Choroid plexus epithelial cell (primary cell): ENCODE data around the gene NAB1.

ENCODE experiments used
- DNase-seq: peaks from one replicate; pipeline ENCODE4 v3.0.0-alpha.2; 2010; ENCODE audit warnings: low read depth
- H3K4me3 ChIP-seq: 2 replicates; pipeline ENCODE4 v1.5.1; 2011; ENCODE audit warnings: low read depth, mild to moderate bottlenecking, control low read depth, low read length, moderate library complexity
- TF ChIP-seq, protein P1 (sequence below): conservative IDR thresholded peaks from 2 replicates; pipeline ENCODE4 v1.5.1; 2011; ENCODE audit warnings: low read depth, mild to moderate bottlenecking, control low read depth, inconsistent platforms, low read length, moderate library complexity

NAB1 gene, protein sequence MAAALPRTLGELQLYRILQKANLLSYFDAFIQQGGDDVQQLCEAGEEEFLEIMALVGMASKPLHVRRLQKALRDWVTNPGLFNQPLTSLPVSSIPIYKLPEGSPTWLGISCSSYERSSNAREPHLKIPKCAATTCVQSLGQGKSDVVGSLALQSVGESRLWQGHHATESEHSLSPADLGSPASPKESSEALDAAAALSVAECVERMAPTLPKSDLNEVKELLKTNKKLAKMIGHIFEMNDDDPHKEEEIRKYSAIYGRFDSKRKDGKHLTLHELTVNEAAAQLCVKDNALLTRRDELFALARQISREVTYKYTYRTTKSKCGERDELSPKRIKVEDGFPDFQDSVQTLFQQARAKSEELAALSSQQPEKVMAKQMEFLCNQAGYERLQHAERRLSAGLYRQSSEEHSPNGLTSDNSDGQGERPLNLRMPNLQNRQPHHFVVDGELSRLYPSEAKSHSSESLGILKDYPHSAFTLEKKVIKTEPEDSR

DNA sequence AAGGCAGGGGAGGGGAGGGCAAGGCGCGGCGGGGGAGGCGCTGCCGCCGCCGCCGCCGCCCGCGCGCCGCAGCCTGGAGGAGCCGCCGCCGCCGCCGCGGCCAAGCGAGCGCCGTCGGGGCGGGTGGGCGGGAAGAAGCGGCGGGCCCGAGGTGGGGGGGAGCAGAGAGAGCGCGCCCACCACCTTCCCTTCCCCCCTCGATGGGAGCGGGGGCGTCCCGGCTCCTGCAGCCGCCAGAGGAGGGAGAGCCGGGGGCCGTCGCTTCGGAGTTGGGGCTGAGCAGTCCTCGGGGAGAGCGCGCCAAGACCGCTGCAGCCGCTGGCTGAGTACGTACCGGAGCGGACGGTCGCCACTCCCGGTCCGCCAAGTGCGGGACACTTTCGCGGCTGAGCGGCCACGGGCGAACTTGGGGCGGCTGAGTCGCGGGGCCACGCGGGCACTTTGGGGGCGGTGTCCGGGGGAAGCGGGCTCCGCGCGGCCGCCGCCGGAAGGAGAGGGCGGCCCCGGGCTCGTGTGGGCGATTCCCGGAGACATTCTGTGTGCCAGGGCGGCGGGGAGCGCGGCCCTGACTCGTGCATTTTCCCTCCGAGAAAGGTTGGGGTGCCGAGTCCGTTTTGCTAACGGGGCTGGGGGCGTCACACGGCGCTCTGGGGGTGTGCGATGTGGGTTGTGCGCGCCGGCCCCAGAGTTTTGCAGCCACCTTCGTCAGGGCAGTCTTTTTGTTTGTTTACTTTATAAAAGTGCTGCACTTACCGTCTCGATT lies at the start of gene NAB1:
Gene NAB1 (plus strand): TSS at position 49 of the 763 bp plus-strand sequence. CDS start 10,094 bp downstream, outside the sequence.
- peak within 1 kb of the TSS; percentile 88 for H3K4me3 ChIP-seq
- TF ChIP-seq, protein P1, sequence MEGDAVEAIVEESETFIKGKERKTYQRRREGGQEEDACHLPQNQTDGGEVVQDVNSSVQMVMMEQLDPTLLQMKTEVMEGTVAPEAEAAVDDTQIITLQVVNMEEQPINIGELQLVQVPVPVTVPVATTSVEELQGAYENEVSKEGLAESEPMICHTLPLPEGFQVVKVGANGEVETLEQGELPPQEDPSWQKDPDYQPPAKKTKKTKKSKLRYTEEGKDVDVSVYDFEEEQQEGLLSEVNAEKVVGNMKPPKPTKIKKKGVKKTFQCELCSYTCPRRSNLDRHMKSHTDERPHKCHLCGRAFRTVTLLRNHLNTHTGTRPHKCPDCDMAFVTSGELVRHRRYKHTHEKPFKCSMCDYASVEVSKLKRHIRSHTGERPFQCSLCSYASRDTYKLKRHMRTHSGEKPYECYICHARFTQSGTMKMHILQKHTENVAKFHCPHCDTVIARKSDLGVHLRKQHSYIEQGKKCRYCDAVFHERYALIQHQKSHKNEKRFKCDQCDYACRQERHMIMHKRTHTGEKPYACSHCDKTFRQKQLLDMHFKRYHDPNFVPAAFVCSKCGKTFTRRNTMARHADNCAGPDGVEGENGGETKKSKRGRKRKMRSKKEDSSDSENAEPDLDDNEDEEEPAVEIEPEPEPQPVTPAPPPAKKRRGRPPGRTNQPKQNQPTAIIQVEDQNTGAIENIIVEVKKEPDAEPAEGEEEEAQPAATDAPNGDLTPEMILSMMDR, result no peak
- no peak for DNase-seq

DNA sequence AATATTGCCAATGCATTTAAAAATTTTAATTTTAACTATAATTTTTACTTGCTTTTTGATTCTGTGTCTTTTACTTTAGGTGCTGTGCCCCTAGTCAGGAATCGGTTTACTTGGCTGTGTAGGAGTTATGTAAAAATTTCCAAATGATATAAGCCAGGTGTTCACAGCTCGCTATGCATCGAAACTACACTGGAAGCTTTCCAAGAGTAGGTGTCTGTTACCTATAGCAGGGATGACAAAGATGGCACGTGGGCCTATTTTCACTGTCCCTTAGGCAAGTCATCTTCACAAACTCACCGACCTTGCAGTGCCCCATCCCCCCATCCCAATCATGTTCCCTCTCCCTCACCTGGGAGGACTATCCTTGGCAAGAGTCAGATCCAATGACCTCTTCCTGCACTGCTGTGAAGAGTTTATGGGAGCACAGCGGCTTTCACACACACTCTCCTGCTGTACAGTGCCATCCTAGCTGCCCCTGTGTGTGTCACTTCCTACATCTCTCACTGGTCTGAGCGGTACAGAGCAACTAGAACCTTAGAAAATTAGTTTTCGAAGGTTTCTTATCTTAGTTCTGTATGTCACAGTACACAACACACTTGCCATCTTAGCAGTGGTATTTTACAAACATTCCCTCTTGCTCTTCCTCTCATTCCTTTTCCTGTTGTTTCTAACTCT lies 49.2 kb upstream of the NAB1 start:
- H3K4me3 ChIP-seq, result no peak overlapping the region
- no peak for DNase-seq
- TF ChIP-seq, protein P1, result no peak

DNA sequence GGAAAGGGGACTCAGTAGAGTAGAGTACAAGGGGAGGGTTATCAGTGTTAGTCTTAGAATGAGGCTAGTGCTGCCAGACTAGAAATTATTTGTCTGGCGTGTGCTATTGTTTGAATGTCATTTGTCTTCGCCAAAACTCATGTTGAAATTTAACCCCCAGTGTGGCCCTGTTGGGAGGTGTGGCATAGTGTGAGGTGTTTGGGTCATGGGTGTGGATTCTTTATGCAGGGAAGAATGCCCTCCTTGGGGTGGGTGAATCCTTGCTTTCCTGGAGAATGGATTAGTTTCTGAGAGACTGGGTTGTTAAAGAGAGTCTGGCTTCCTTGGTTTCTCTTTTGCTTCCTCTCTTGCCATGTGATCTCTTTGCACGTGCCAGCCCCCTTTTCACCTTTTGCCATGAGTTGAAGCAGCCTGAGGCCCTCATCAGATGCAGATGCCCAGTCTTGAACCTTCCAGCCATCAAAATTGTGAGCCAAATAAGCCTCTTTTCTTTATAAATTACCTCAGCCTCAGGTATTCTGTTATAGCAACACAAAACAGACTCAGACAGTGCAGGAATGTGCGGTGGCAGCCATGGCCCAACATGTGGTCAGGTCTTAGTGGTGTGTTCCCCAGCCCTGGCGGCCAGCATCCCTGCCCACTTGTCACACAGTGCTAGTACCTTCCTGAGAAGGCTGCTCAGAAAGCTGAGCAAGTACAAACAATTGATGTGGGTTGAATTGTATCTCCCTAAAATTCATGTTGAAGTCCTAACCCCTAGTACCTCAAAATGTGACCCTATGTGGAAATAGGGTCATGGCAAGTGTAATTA lies 48.4 kb upstream of the NAB1 start:
- no peak overlapping the region for H3K4me3 ChIP-seq
- TF ChIP-seq, protein P1, result no peak
- no peak for DNase-seq

DNA sequence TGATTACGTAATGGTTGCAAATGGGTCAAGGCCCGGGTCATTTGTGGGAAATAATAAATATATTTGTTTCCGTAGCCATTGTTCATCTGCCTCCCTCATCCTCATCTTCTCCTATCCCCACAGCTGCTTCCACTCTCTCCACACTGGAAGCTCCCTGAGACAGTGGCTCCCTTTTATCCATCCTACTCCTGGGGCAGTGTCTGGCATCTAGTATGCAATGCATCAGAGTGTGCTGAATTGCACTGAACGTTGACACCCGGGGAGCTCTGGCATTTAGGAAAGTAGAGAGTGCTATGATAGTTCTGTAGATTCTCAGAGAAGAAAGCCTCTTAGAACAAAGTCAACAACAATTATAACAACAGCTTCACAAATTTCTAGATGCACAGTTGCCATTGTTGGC lies 45.5 kb upstream of the NAB1 start:
- TF ChIP-seq, protein P1, result no peak
- no peak overlapping the region for H3K4me3 ChIP-seq
- DNase-seq, result no peak

DNA sequence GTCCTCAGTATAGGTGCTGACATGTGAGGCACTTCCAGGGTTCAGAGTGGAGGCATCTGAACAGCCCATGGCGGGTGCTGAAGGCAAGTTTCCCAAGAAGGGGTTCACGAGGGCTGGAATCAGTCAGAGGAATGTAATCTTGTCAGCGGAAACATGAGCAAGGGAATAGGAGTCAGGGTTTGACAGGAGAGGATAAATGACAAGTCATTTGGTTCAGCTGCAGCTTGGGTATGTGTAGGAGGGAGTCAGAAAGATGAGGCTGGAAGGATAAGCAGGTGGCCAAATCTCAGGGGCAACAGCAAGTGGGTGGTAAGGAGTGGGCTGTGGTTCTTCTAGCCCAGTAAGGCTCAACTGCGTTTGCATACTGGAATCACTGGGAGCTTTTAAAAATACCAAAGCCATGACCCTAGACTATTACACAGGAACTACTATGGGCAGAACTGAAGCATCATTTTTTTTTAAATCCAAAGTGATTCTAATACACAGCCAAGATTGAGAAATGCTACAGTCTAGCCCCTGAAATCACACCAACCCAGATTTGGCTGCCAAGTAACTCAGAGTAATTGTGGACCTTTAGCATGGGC lies 41.8 kb upstream of the NAB1 start:
- peak; percentile 76 for DNase-seq
- H3K4me3 ChIP-seq, result no peak overlapping the region
- TF ChIP-seq, protein P1, result no peak
